Articular chondrocyte of knee joint (primary cell): ENCODE results near the gene CD101. TPM values are rescaled to one million over a fixed set of nuclear protein-coding genes. Genes with fewer than 3 reads are reported as not detected.

Source experiments
- small RNA-seq: library from RNA; depleted of rRNA; stranded (forward); fragments of <200 nt; gene quantifications from one replicate; pipeline ENCODE3, GENCODE V24; 2012
- total RNA-seq: library from RNA; depleted of rRNA; stranded (reverse); fragments of >200 nt; gene quantifications from 2 replicates; pipeline ENCODE4 v1.2.3, GENCODE V29; 2012

The CD101 gene, protein sequence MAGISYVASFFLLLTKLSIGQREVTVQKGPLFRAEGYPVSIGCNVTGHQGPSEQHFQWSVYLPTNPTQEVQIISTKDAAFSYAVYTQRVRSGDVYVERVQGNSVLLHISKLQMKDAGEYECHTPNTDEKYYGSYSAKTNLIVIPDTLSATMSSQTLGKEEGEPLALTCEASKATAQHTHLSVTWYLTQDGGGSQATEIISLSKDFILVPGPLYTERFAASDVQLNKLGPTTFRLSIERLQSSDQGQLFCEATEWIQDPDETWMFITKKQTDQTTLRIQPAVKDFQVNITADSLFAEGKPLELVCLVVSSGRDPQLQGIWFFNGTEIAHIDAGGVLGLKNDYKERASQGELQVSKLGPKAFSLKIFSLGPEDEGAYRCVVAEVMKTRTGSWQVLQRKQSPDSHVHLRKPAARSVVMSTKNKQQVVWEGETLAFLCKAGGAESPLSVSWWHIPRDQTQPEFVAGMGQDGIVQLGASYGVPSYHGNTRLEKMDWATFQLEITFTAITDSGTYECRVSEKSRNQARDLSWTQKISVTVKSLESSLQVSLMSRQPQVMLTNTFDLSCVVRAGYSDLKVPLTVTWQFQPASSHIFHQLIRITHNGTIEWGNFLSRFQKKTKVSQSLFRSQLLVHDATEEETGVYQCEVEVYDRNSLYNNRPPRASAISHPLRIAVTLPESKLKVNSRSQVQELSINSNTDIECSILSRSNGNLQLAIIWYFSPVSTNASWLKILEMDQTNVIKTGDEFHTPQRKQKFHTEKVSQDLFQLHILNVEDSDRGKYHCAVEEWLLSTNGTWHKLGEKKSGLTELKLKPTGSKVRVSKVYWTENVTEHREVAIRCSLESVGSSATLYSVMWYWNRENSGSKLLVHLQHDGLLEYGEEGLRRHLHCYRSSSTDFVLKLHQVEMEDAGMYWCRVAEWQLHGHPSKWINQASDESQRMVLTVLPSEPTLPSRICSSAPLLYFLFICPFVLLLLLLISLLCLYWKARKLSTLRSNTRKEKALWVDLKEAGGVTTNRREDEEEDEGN
- 0.22 and 0.26 TPM in 2 replicates for total RNA-seq

DNA sequence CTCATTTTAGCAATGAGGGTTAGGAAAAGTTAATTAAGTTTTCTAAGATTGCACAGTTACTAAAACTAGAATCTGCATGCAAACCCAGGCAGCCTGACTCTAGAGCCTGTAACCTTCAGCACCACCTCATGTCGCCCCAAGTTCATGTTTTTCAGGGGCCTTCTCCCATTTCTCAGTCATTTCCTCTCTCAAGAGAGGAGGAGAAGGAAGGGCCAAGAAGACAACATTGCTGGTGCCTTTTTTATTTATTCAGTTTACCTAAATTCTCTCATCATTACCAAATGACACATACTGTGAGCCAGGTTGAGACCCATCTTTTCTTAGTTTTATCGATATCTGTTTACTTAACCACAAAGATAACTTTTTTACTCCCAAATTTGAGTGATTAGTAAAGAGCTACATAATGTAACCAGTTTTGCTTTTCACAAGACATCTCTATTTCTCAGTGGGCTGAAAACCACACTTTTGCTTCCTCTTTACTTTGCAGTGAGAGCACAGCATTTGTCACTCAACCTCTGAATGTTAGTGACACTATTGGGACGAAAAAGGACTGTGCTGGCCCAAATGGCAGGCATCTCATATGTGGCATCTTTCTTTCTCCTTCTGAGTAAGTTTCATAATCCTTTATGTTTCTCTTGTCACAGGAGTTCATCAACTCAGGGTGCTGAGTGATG lies at the start of gene CD101:
CD101 (plus strand) TSS at position 507 of the 674 bp plus-strand sequence; CDS start at position 565, 58 bp downstream.

DNA sequence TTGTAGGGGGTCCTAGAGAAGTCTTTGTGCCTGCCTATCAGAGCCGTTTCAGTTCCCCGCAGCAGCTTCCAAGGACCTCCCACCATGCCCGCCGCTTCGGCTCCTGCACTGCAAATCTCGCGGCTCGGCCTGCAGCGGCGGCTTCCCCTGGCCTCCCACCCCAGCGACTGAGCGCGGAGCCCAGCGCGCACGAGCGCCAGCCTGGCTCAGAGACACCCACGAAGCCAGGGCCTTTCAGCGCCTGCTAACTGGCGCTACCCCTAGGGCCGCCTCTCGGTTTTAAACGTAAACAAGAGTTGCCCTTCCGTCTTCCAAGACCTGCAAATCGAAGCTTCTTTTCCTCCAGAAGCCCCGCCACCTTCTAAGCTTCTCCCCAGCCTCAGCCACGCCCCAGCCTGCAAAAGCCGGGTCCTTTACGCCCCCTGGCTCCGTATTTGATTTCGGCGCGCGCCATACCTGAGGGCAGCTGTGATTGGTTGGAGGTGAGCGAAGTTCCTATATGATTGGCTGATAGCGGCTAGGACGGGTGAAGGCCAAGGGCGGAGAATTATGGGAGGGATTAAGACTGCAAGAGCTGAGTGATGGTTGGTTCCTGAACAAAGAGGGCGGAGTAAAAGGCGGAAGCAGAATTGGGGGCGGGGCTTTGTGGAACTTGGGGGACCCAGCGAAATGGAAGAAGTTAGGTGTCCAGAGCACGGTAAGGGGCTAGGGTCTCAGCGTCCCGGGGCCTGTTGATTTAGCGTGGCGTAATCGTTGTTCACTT lies 58.3 kb downstream of the CD101 start, which contains the start of gene TTF2:
TTF2 (plus strand) TSS at position 649 of the 763 bp plus-strand sequence; CDS start at position 670, 21 bp downstream.

Small RNA genes within 50 kb of the gene (small RNA-seq; reads per million reads assigned to genes)
- gene RNA5SP55, result not detected

Other genes with a start within 250 kb of the CD101 start
- not detected in 2 replicates for gene CD2, start 247.3 kb upstream of the CD101 start, total RNA-seq
- 55.9 and 59.6 TPM in 2 replicates for gene PTGFRN, start 91.8 kb upstream of the CD101 start, total RNA-seq
- 7.1 and 9.1 TPM in 2 replicates for gene TTF2, start 58.6 kb downstream of the CD101 start, total RNA-seq
- gene TRIM45, start 120.0 kb downstream of the CD101 start, total RNA-seq, result 1.4 and 1.9 TPM in 2 replicates
- not detected in 2 replicates for gene VTCN1, start 209.2 kb downstream of the CD101 start, total RNA-seq